ENCODE results near the gene RPL14. TPM values are rescaled to one million over a fixed set of nuclear protein-coding genes. Genes with fewer than 3 reads are reported as not detected.

RPL14 gene
- 1,554 TPM for total RNA-seq
- long read RNA-seq, full-length matches to known transcripts, result 153 of 159 reads
- long read RNA-seq, partial matches to known transcripts, result 1 of 159 reads
- long read RNA-seq, other reads (novel, unspliced or antisense), result 5 of 159 reads

GRCh38 chr3:40456940-40457823 lies at the start of gene RPL14:
RPL14 (plus strand) TSS chr3:40457339; CDS start chr3:40457472, 133 bp downstream.
- H3K4me1 ChIP-seq, result peaks cover 24% of the 10 kb centered on the region
- peak within 1 kb of the TSS; percentile 94 for H3K27ac ChIP-seq
- H3K9me3 ChIP-seq, result no peaks in the 10 kb centered on the region
- peak within 1 kb of the TSS; percentile 97 for H3K4me3 ChIP-seq
- H3K27me3 ChIP-seq, result no peaks in the 10 kb centered on the region
- intact Hi-C loops (cut with DNase I), result no loop called here
- peaks cover 44% of the 10 kb centered on the region for H3K36me3 ChIP-seq
- DNase-seq (peak; percentile 98), ATAC-seq (peak; percentile 93)
- no peak for TF ChIP-seq CTCF (IDR thresholded peaks at IDR 0.05)

- ATAC-seq (no peak), DNase-seq (no peak)
- intact Hi-C loops (cut with DNase I), result no loop called here
- Histone ChIP-seq H3K4me3 (no peak overlapping the region), H3K36me3 (no peaks in the 10 kb centered on the region), H3K4me1 (no peaks in the 10 kb centered on the region), H3K27ac (no peak overlapping the region), H3K27me3 (no peaks in the 10 kb centered on the region), H3K9me3 (no peaks in the 10 kb centered on the region)
- TF ChIP-seq CTCF (IDR thresholded peaks at IDR 0.05), result no peak
Measured at GRCh38 chr3:40407611-40408010, 49.5 kb upstream of the RPL14 start.

- H3K4me3 ChIP-seq, result no peak overlapping the region
- intact Hi-C loops (cut with DNase I), result no loop called here
- H3K27ac ChIP-seq, result no peak overlapping the region
- no peak for TF ChIP-seq CTCF (IDR thresholded peaks at IDR 0.05)
- DNase-seq, result no peak
- H3K36me3 ChIP-seq, result no peaks in the 10 kb centered on the region
- no peaks in the 10 kb centered on the region for H3K4me1 ChIP-seq
- no peak for ATAC-seq
- no peaks in the 10 kb centered on the region for H3K27me3 ChIP-seq
- H3K9me3 ChIP-seq, result no peaks in the 10 kb centered on the region
Measured at GRCh38 chr3:40414270-40414669, 42.9 kb upstream of the RPL14 start.

GRCh38 chr3:40417845-40418543 lies 39.1 kb upstream of the RPL14 start:
- Histone ChIP-seq H3K4me1 (no peaks in the 10 kb centered on the region), H3K4me3 (no peak overlapping the region), H3K27me3 (no peaks in the 10 kb centered on the region), H3K36me3 (no peaks in the 10 kb centered on the region), H3K9me3 (no peaks in the 10 kb centered on the region), H3K27ac (no peak overlapping the region)
- no peak for TF ChIP-seq CTCF (IDR thresholded peaks at IDR 0.05)
- ATAC-seq (no peak), DNase-seq (no peak)
- intact Hi-C loops (cut with DNase I), result no loop called here

- no peak for TF ChIP-seq CTCF (IDR thresholded peaks at IDR 0.05)
- Histone ChIP-seq H3K4me3 (no peak overlapping the region), H3K27me3 (no peaks in the 10 kb centered on the region), H3K4me1 (no peaks in the 10 kb centered on the region), H3K27ac (no peak overlapping the region), H3K36me3 (peaks cover 10% of the 10 kb centered on the region), H3K9me3 (no peaks in the 10 kb centered on the region)
- ATAC-seq (no peak), DNase-seq (no peak)
- intact Hi-C loops (cut with DNase I), result no loop called here
Measured at GRCh38 chr3:40422861-40423260, 34.3 kb upstream of the RPL14 start.

Measured in upper lobe of right lung (tissue), 1 donor.